CD14-positive monocyte (primary cell): ENCODE results near the gene PCED1B. TPM values are rescaled to one million over a fixed set of nuclear protein-coding genes. Genes with fewer than 3 reads are reported as not detected.

ENCODE experiments used
- DNase-seq, 3 donors: peaks; one replicate each; pipeline ENCODE4 v3.0.0-alpha.2; 2011 to 2022
- H2AFZ ChIP-seq: 2 replicates; pipeline ENCODE4 v1.6.0; 2012; ENCODE audit warnings: mild to moderate bottlenecking, low read depth, low read length, inconsistent platforms; ENCODE audit not compliant: insufficient read depth, poor library complexity, severe bottlenecking
- H3K27ac ChIP-seq, 2 donors: 1 replicate in 1 of 2; 2 replicates in 1 of 2; pipeline ENCODE4 v1.5.1; 2012 to 2013; ENCODE audit warnings: low read length in 2 of 2, control low read depth in 1 of 2, inconsistent platforms in 1 of 2, low read depth in 1 of 2, mild to moderate bottlenecking in 1 of 2
- H3K27me3 ChIP-seq, 2 donors: one replicate each; pipeline versions ENCODE4 v1.6.0 to v1.6.1; 2011 to 2013; ENCODE audit warnings: low read length in 2 of 2; ENCODE audit not compliant: control insufficient read depth in 2 of 2, insufficient read depth in 2 of 2
- H3K36me3 ChIP-seq, 2 donors: replicated peaks in 1 of 2; 1 replicate in 1 of 2; 2 replicates in 1 of 2; pipeline versions ENCODE4 v1.5.1 to v1.6.1; 2012 to 2013; ENCODE audit warnings: low read length in 2 of 2, control low read depth in 1 of 2, inconsistent platforms in 1 of 2, mild to moderate bottlenecking in 1 of 2; ENCODE audit not compliant: insufficient read depth in 2 of 2, control insufficient read depth in 1 of 2
- H3K4me1 ChIP-seq, 2 donors: 1 replicate in 1 of 2; 2 replicates in 1 of 2; pipeline versions ENCODE4 v1.5.1 to v1.6.1; 2012 to 2013; ENCODE audit warnings: low read length in 2 of 2, control low read depth in 1 of 2, inconsistent platforms in 1 of 2, mild to moderate bottlenecking in 1 of 2, moderate library complexity in 1 of 2; ENCODE audit not compliant: insufficient read depth in 2 of 2, control insufficient read depth in 1 of 2
- H3K4me2 ChIP-seq: replicated peaks from 2 replicates; pipeline ENCODE3; 2012; ENCODE audit warnings: low read length, moderate library complexity, mild to moderate bottlenecking; ENCODE audit not compliant: poor library complexity, severe bottlenecking; ENCODE audit errors: extremely low read depth
- H3K4me3 ChIP-seq, 3 experiments: fragments of 200-600 bp in 1 of 3; sonication (generic) in 1 of 3; replicated peaks in 1 of 3; 1 replicate in 2 of 3; 2 replicates in 1 of 3; pipeline ENCODE4 v1.5.1; 2011 to 2013; ENCODE audit warnings: low read length in 3 of 3, mild to moderate bottlenecking in 3 of 3, control low read depth in 2 of 3, low read depth in 2 of 3, inconsistent platforms in 1 of 3, moderate library complexity in 1 of 3
- H3K79me2 ChIP-seq: 2 replicates; pipeline ENCODE4 v1.6.0; 2012; ENCODE audit warnings: mild to moderate bottlenecking, control low read depth, inconsistent platforms, low read length, moderate library complexity; ENCODE audit not compliant: insufficient read depth
- H3K9ac ChIP-seq: 2 replicates; pipeline ENCODE4 v1.6.0; 2017; ENCODE audit warnings: low read length, mild to moderate bottlenecking; ENCODE audit not compliant: insufficient read depth, poor library complexity, severe bottlenecking
- H3K9me3 ChIP-seq, 2 donors: replicated peaks in 1 of 2; 1 replicate in 1 of 2; 2 replicates in 1 of 2; pipeline versions ENCODE4 v1.5.1 to v1.6.1; 2012 to 2013; ENCODE audit warnings: low read length in 2 of 2, control low read depth in 1 of 2; ENCODE audit not compliant: control insufficient read depth in 1 of 2, insufficient read depth in 1 of 2
- H4K20me1 ChIP-seq: 2 replicates; pipeline ENCODE4 v1.6.0; 2012; ENCODE audit warnings: mild to moderate bottlenecking, low read length, control low read depth, moderate library complexity; ENCODE audit not compliant: insufficient read depth
- H3K27ac Mint-ChIP-seq, 7 donors: one replicate each; pipeline ENCODE4 v1.8.0; 2020; ENCODE audit warnings: mild to moderate bottlenecking in 7 of 7, mixed read lengths in 7 of 7, moderate library complexity in 6 of 7, inconsistent platforms in 2 of 7
- H3K27me3 Mint-ChIP-seq, 3 donors: one replicate each; pipeline ENCODE4 v1.8.0; 2021 to 2022; ENCODE audit warnings: low read depth in 3 of 3, mild to moderate bottlenecking in 3 of 3, mixed read lengths in 3 of 3, moderate library complexity in 3 of 3, inconsistent platforms in 1 of 3
- H3K36me3 Mint-ChIP-seq, 2 donors: one replicate each; pipeline ENCODE4 v1.8.0; 2020; ENCODE audit warnings: mixed read lengths in 2 of 2, inconsistent platforms in 1 of 2, mild to moderate bottlenecking in 1 of 2
- H3K4me1 Mint-ChIP-seq: one replicate; pipeline ENCODE4 v1.8.0; 2020; ENCODE audit warnings: mild to moderate bottlenecking, mixed read lengths
- H3K4me3 Mint-ChIP-seq, 2 donors: one replicate each; pipeline ENCODE4 v1.8.0; 2020; ENCODE audit warnings: mild to moderate bottlenecking in 2 of 2, mixed read lengths in 2 of 2, moderate library complexity in 1 of 2
- H3K9me3 Mint-ChIP-seq, 7 donors: one replicate each; pipeline ENCODE4 v1.8.0; 2020 to 2022; ENCODE audit warnings: mixed read lengths in 7 of 7, mild to moderate bottlenecking in 6 of 7, moderate library complexity in 6 of 7, inconsistent platforms in 2 of 7
- WGBS: methylation state at CpG from one replicate; pipeline ENCODE4 v1.1.5; 2013; ENCODE audit warnings: missing lambda C conversion rate; ENCODE audit not compliant: insufficient coverage; 5-methylcytosine and 5-hydroxymethylcytosine counted together
- intact Hi-C, 2 donors: fragments of 100-400 bp; cut with micrococcal nuclease; formaldehyde crosslinking; loops; one replicate each; pipeline versions ENCODE4 v1.15.0 to v1.15.1; 2023
- polyA plus RNA-seq, 3 donors: library from polyadenylated mRNA; depleted of rRNA in 1 of 3; unstranded in 2 of 3; stranded (reverse) in 1 of 3; fragments of 300-500 nt in 2 of 3; fragments of >200 nt in 1 of 3; fragmentation: Illumina TruSeq in 2 of 3; gene quantifications; 1 replicate in 2 of 3; 2 replicates in 1 of 3; pipeline ENCODE4 v1.2.3, GENCODE V29; 2012 to 2021
- TF ChIP-seq, protein P1 (sequence below): fragments of 200-600 bp; IDR thresholded peaks from one replicate; pipeline ENCODE4 v1.8.0; 2022; ENCODE audit warnings: antibody characterized with exemption, mild to moderate bottlenecking

Gene PCED1B
- polyA plus RNA-seq, 3 donors, result 0.10 to 0.65 TPM; not detected in 1

DNA sequence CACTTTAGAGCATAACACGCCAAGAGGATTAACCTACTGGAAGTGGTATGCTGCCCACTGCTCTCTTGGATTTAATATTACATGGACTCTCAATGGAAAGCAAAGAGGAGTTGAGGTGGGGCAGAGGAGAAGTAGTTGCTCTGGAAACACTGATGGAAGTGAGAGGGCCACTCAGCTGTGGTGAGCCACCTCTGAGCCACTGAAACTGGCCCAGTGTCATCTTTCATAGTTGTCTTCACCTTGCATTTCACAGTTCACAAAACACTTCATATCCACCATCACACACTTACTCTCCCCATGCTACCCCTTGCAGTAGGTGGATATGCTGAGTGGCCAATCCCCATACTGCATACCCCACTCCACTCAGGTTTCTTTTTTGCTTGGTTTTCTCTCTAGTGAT is 12.2 kb upstream of the PCED1B start:
- Mint-ChIP-seq H3K27ac (peak overlapping the region in 1 of 7 donors; percentile 56), H3K9me3 (peaks cover 0 to 1% (median 0%) of the 10 kb centered on the region in 7 donors), H3K36me3 (no peaks in the 10 kb centered on the region), H3K4me1 (no peaks in the 10 kb centered on the region), H3K4me3 (no peak overlapping the region), H3K27me3 (peaks cover 0 to 3% (median 2%) of the 10 kb centered on the region in 3 donors)
- intact Hi-C loops, result no loop called here
- Histone ChIP-seq H3K9me3 (no peaks in the 10 kb centered on the region), H3K4me1 (no peaks in the 10 kb centered on the region), H4K20me1 (no peaks in the 10 kb centered on the region), H3K27ac (no peak overlapping the region), H2AFZ (no peak overlapping the region), H3K9ac (no peak overlapping the region), H3K79me2 (no peaks in the 10 kb centered on the region), H3K36me3 (no peaks in the 10 kb centered on the region), H3K4me2 (no peak overlapping the region), H3K27me3 (no peaks in the 10 kb centered on the region), H3K4me3 (no peak overlapping the region)
- TF ChIP-seq, protein P1, sequence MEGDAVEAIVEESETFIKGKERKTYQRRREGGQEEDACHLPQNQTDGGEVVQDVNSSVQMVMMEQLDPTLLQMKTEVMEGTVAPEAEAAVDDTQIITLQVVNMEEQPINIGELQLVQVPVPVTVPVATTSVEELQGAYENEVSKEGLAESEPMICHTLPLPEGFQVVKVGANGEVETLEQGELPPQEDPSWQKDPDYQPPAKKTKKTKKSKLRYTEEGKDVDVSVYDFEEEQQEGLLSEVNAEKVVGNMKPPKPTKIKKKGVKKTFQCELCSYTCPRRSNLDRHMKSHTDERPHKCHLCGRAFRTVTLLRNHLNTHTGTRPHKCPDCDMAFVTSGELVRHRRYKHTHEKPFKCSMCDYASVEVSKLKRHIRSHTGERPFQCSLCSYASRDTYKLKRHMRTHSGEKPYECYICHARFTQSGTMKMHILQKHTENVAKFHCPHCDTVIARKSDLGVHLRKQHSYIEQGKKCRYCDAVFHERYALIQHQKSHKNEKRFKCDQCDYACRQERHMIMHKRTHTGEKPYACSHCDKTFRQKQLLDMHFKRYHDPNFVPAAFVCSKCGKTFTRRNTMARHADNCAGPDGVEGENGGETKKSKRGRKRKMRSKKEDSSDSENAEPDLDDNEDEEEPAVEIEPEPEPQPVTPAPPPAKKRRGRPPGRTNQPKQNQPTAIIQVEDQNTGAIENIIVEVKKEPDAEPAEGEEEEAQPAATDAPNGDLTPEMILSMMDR, result no peak
- no peak for DNase-seq
- WGBS, result no CpG with 5 or more reads among the region's 1 CpG

DNA sequence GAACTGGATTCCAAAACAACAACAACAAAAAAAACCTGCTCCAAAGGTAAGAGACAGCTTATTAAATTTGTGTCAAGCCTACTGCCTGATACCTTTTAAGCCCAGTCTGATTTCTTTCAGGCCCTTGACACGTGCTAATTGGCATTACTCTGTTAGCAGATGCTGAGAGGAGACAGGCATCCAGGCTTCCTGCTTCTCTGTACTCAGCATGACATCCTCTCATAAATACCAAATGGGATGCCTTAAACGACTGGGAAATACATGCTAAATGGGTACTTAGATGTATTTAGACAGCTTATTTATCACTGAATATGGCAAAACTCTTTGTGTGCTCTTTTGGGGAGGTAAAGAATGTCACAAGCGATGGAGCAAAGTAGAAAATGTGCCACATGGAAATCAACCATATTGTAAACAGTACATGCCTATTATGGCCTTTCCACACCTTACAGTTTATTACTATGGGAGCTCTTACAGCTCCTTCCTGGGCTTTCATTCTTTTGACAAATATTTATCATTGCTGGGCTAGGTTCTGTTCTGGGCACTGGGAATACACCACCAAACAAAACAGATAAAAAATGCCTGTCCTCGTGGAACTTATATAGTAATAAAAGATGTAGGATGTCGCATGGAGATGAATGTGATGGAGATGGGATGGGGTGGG is 11.5 kb upstream of the PCED1B start:
- Histone ChIP-seq H4K20me1 (no peaks in the 10 kb centered on the region), H3K36me3 (no peaks in the 10 kb centered on the region), H3K4me2 (no peak overlapping the region), H3K79me2 (no peaks in the 10 kb centered on the region), H3K9me3 (no peaks in the 10 kb centered on the region), H3K27ac (no peak overlapping the region), H3K9ac (no peak overlapping the region), H2AFZ (no peak overlapping the region), H3K4me3 (no peak overlapping the region), H3K4me1 (no peaks in the 10 kb centered on the region), H3K27me3 (no peaks in the 10 kb centered on the region)
- WGBS, result no CpG with 5 or more reads among the region's 5 CpGs
- DNase-seq, result no peak
- Mint-ChIP-seq H3K4me3 (no peak overlapping the region), H3K27ac (no peak overlapping the region), H3K36me3 (no peaks in the 10 kb centered on the region), H3K9me3 (peaks cover 0 to 1% (median 0%) of the 10 kb centered on the region in 7 donors), H3K4me1 (no peaks in the 10 kb centered on the region), H3K27me3 (peaks cover 0 to 3% (median 2%) of the 10 kb centered on the region in 3 donors)
- intact Hi-C loops, result no loop called here
- TF ChIP-seq, protein P1, result no peak
